Karpas-422 (cell line): ENCODE results near the gene CIART. TPM values are rescaled to one million over a fixed set of nuclear protein-coding genes. Genes with fewer than 3 reads are reported as not detected.
A peak's percentile ranks its signal among the peaks of the same experiment; 100 is the strongest.
"Not testable (repeated sequence)": the region's sequence is repeated elsewhere in the genome, so short reads cannot be mapped to it uniquely, and the experiment has no call there.

Source experiments
- DNase-seq: peaks from one replicate; pipeline ENCODE4 v3.0.0-alpha.2; 2015
- H2AFZ ChIP-seq: fragments of 200-600 bp; sonication (generic); 2 replicates; pipeline ENCODE4 v1.6.1; 2014; ENCODE audit warnings: antibody characterized with exemption, low read length, mixed read lengths
- H3K27ac ChIP-seq: fragments of 200-600 bp; sonication (generic); 2 replicates; pipeline ENCODE4 v1.5.1; 2014; ENCODE audit warnings: mild to moderate bottlenecking, low read length, moderate library complexity
- H3K27me3 ChIP-seq: fragments of 200-600 bp; sonication (generic); 2 replicates; pipeline ENCODE4 v1.6.1; 2014; ENCODE audit warnings: low read length, mixed read lengths
- H3K36me3 ChIP-seq: fragments of 200-600 bp; sonication (generic); 2 replicates; pipeline ENCODE4 v1.6.1; 2014; ENCODE audit warnings: low read length, mixed read lengths; ENCODE audit not compliant: insufficient read depth
- H3K4me1 ChIP-seq: fragments of 200-600 bp; sonication (generic); 2 replicates; pipeline ENCODE4 v1.6.1; 2014; ENCODE audit warnings: mild to moderate bottlenecking, low read length, mixed read lengths
- H3K4me2 ChIP-seq: fragments of 200-600 bp; sonication (generic); 2 replicates; pipeline ENCODE4 v1.6.1; 2014; ENCODE audit warnings: low read length, low read depth, mild to moderate bottlenecking; ENCODE audit not compliant: poor library complexity, severe bottlenecking
- H3K4me3 ChIP-seq: fragments of 200-600 bp; sonication (generic); 2 replicates; pipeline ENCODE4 v1.5.1; 2014; ENCODE audit warnings: mild to moderate bottlenecking, antibody characterized with exemption, low read length, mixed read lengths
- H3K79me2 ChIP-seq: fragments of 200-600 bp; sonication (generic); 2 replicates; pipeline ENCODE4 v1.6.1; 2014; ENCODE audit warnings: mild to moderate bottlenecking, low read length, mixed read lengths
- H3K9ac ChIP-seq: fragments of 200-600 bp; sonication (generic); 2 replicates; pipeline ENCODE4 v1.6.0; 2014; ENCODE audit warnings: low read length
- H3K9me2 ChIP-seq: fragments of 200-600 bp; sonication (generic), shearing (Covaris generic); replicated peaks from 2 replicates; pipeline ENCODE4 v1.6.0; 2014; ENCODE audit warnings: mild to moderate bottlenecking, low read length, moderate library complexity; ENCODE audit not compliant: insufficient read depth
- H3K9me3 ChIP-seq: fragments of 300-700, 200-600 bp; sonication (generic); 2 replicates; pipeline ENCODE4 v1.6.1; 2014; ENCODE audit warnings: low read length, mixed read lengths
- H4K20me1 ChIP-seq: fragments of 200-600 bp; sonication (generic); 2 replicates; pipeline ENCODE4 v1.6.1; 2014; ENCODE audit warnings: mild to moderate bottlenecking, antibody characterized with exemption, low read length, low read depth; ENCODE audit not compliant: insufficient read depth
- total RNA-seq: library from RNA; depleted of rRNA; stranded (reverse); fragments of >200 nt; shearing (Covaris generic); gene quantifications from 2 replicates; pipeline ENCODE4 v1.2.3, GENCODE V29; 2014; ENCODE audit warnings: low replicate concordance

The CIART gene
- total RNA-seq, 1 experiment from 2014 or later: 4.1 TPM

DNA sequence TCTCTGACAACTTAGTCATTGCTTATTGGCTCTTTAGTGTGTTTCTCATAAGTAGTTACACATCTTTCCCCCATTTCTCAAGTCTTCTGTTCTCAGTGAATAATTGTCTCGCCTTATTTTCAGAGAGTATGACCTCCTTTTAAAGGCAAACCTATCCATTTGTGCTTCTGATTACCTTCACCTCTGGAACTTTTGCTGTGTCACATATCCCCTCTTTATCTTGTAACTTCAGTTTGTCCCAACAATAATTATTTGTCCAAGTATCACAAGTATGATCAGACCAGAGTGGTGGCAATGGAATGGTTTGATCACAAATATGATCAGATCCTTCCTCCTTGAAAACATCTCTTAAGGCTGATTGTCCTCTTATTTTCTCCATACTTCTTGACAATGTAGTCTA, 6.0 kb downstream of the CIART start:
- no peak for DNase-seq
- no peak overlapping the region for H2AFZ ChIP-seq
- no peaks in the 10 kb centered on the region for H3K36me3 ChIP-seq
- no peak overlapping the region for H3K27ac ChIP-seq
- H3K4me1 ChIP-seq: peaks cover 21% of the 10 kb centered on the region
- no peak overlapping the region for H3K4me2 ChIP-seq
- no peaks in the 10 kb centered on the region for H4K20me1 ChIP-seq
- H3K79me2 ChIP-seq: 0 out of 2 replicates have a peak, but pooled peaks cover 1% of the 10 kb centered on the region
- no peak overlapping the region for H3K9ac ChIP-seq
- H3K9me3 ChIP-seq: no peaks in the 10 kb centered on the region
- H3K4me3 ChIP-seq: no peak overlapping the region
- H3K27me3 ChIP-seq: no peaks in the 10 kb centered on the region
- no peaks in the 10 kb centered on the region; the same call in 1 of the 2 replicates for H3K9me2 ChIP-seq

DNA sequence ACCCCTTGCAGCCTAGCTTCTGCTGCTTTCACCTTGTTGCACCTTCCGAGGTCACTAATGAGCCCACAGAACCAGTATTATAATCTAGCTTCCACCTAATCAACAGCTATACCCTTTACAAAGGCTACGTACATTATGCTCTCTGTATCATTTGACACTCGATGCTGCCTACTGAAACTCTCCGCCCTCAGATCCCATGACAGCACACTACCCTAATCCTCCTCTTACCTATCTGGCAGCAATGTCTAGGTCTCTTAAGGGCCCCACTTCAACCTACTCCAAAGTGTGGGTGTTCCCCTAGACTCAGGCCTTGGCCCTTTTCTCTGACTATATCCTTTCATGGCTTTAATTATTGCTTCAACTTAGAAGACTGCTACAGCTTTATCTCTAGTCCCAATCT, 6.5 kb downstream of the CIART start:
- Histone ChIP-seq H3K9me2 (no peaks in the 10 kb centered on the region; the same call in 1 of the 2 replicates), H3K79me2 (peaks cover 6% of the 10 kb centered on the region), H4K20me1 (no peaks in the 10 kb centered on the region), H3K36me3 (no peaks in the 10 kb centered on the region), H3K4me2 (no peak overlapping the region), H2AFZ (no peak overlapping the region), H3K27ac (no peak overlapping the region), H3K9me3 (no peaks in the 10 kb centered on the region), H3K4me3 (no peak overlapping the region), H3K9ac (no peak overlapping the region), H3K4me1 (peaks cover 23% of the 10 kb centered on the region), H3K27me3 (no peaks in the 10 kb centered on the region)
- DNase-seq: no peak

DNA sequence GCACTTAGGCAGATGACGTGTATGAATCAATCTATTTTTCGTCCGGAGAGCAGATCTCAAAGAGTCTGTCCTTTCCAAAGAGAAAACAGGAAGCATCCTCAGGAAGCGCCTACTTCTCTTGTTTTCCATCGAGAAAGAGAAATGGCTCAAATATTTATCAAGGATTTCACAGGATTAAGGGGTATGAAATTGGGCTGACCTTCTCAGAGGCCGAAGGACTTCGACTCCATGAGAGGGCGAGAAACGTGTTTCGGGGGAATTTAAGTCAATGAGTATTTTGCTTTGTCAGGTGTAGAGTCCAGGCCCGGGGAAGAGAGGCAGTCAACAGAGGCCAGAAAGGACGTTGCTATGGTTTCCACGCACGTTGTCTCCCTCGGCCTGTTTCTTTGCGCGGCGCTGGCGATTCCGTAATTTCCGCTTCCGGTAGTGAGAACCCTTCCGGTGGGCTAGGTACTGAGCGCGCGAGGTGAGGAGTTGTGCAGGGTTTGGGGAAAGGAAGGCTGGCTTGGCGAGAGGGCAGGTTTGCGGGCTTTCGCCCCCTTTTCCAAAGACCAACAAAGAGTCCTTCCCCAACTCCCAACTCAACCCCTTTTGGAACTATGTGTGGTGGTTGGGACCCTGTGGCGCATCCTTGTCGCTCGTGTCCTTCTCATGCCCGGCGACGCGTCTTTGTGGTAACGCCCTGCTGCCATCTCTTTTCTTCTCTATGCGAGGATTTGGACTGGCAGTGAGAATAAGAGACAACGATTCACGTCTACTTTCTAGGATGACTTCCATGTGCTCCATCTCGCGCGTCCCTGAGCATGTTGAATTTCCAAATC, 11.3 kb downstream of the CIART start, which contains the start of gene MRPS21:
Gene MRPS21, plus strand, starts transcription at position 429 of the 821 bp plus-strand sequence. CDS start 506 bp downstream, outside the sequence.
- peak; percentile 97 for DNase-seq
- no peak within 1 kb of the TSS for H3K27ac ChIP-seq
- H3K27me3 ChIP-seq: no peaks in the 10 kb centered on the region
- peak within 1 kb of the TSS; percentile 87 for H2AFZ ChIP-seq
- no peaks in the 10 kb centered on the region for H4K20me1 ChIP-seq
- H3K36me3 ChIP-seq: peaks cover 3% of the 10 kb centered on the region; the same call in 1 of the 2 replicates
- no peaks in the 10 kb centered on the region; the same call in 1 of the 2 replicates for H3K9me2 ChIP-seq
- H3K4me3 ChIP-seq: peak within 1 kb of the TSS; percentile 86
- H3K9ac ChIP-seq: peak within 1 kb of the TSS; percentile 74
- peaks cover 34% of the 10 kb centered on the region for H3K4me1 ChIP-seq
- peaks cover 34% of the 10 kb centered on the region for H3K79me2 ChIP-seq
- H3K9me3 ChIP-seq: no peaks in the 10 kb centered on the region
- peak within 1 kb of the TSS; percentile 91 for H3K4me2 ChIP-seq

DNA sequence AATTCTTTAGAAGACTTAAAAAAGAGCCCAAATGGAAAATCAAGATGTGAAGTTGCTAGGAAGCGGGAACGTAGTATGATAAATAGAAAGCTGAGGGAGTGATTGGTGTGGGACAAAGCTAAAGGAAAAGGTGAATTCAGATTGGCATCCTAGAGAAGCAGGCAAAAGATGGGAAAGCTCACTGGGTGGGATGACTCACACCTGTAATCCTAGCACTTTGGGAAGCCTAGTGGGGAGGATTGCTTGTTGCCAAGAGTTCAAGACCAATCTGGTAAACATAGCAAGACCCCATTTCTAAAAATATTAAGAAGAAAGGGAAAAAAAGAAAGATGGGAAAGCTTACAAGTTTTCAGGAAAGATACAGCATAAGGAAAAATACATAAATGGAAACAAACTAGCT, 13.1 kb downstream of the CIART start:
- H3K4me3 ChIP-seq: no peak overlapping the region

DNA sequence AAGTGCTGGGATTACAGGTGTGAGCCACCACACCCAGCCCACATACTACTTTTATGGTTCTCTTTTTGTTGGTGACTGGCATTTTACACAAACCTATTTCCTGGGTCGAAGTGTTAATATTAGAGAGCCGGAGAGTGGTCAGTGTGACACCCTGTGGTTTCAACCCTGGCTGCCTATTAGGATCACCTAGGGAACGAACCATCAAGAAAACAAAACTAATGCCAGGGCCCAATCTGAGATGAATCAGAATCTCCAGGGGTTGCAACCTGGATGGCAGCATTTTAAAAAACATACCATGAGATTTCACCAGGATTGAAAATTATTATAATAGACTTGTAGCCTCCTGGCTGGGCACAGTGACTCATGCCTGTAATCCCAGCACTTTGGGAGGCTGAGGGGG, 17.4 kb downstream of the CIART start:
- Histone ChIP-seq H3K9ac (no peak overlapping the region), H3K27me3 (no peaks in the 10 kb centered on the region), H3K27ac (no peak overlapping the region), H4K20me1 (no peaks in the 10 kb centered on the region), H3K9me2 (no peaks in the 10 kb centered on the region), H2AFZ (no peak overlapping the region), H3K36me3 (peaks cover 13% of the 10 kb centered on the region), H3K4me2 (no peak overlapping the region), H3K79me2 (peaks cover 25% of the 10 kb centered on the region), H3K4me1 (peaks cover 35% of the 10 kb centered on the region), H3K9me3 (no peaks in the 10 kb centered on the region), H3K4me3 (no peak overlapping the region)
- DNase-seq: no peak

More for the DNA sequence above, 13.1 kb downstream of the CIART start:
- no peaks in the 10 kb centered on the region for H3K9me3 ChIP-seq
- H3K79me2 ChIP-seq: peaks cover 35% of the 10 kb centered on the region
- H3K4me2 ChIP-seq: no peak overlapping the region
- no peak for DNase-seq
- peaks cover 3% of the 10 kb centered on the region; the same call in 1 of the 2 replicates for H3K36me3 ChIP-seq
- H2AFZ ChIP-seq: no peak overlapping the region
- no peak overlapping the region for H3K27ac ChIP-seq
- H3K9ac ChIP-seq: no peak overlapping the region
- H4K20me1 ChIP-seq: no peaks in the 10 kb centered on the region
- H3K4me1 ChIP-seq: peaks cover 31% of the 10 kb centered on the region
- H3K27me3 ChIP-seq: no peaks in the 10 kb centered on the region
- no peaks in the 10 kb centered on the region; the same call in 1 of the 2 replicates for H3K9me2 ChIP-seq

DNA sequence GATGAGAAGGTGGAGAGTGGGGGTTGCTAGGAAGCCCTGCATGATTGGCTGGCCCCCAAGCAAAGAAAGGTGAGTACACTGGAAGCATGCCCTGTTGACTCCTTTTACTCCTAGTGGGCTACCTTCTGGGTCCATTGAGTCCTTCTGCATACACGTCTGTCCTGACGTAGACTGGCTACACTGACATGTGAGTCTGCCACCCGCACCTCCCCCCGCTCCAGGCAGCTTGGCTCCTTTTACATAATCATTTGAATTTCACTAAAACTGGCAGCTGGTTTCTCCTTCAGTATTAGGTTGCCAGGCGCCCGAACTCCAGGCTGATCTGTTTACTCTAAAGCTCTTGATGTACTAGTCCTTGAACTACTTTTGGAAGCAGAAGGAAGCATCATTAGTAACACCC, 20.0 kb downstream of the CIART start:
- H3K9me2 ChIP-seq: no peaks in the 10 kb centered on the region
- H3K27ac ChIP-seq: peak overlapping the region; percentile 78
- peak overlapping the region; percentile 63 for H3K4me2 ChIP-seq
- H3K79me2 ChIP-seq: peaks cover 9% of the 10 kb centered on the region; the same call in 1 of the 2 replicates
- no peak overlapping the region for H2AFZ ChIP-seq
- peak overlapping the region; percentile 40 for H3K9ac ChIP-seq
- no peaks in the 10 kb centered on the region for H3K27me3 ChIP-seq
- no peaks in the 10 kb centered on the region for H3K9me3 ChIP-seq
- DNase-seq: peak; percentile 87
- H3K4me1 ChIP-seq: peaks cover 29% of the 10 kb centered on the region
- no peaks in the 10 kb centered on the region for H4K20me1 ChIP-seq
- peaks cover 13% of the 10 kb centered on the region for H3K36me3 ChIP-seq
- peak overlapping the region; percentile 11; the same call in 1 of the 2 replicates for H3K4me3 ChIP-seq

DNA sequence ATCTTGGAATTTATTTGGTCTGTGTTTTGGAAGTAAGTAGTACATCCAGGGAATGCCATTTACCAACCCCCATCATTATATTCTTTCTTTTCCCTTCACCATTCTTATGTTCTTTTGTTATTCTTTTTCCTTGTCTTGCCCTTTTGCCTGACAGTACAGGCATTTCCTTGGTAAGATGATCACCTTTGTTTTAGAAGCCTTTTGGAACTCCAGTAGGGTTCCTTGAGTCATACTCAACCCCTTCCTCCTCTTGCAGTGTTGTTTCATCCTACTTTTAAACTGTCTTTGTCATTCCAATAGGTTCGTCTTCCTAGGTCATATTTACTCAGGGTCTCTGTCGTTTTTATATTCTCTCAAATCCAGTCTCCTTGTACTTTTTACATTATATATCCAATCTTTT, 20.5 kb downstream of the CIART start:
- H3K4me1 ChIP-seq: peaks cover 29% of the 10 kb centered on the region
- H3K9me2 ChIP-seq: no peaks in the 10 kb centered on the region
- peaks cover 9% of the 10 kb centered on the region; the same call in 1 of the 2 replicates for H3K79me2 ChIP-seq
- DNase-seq: no peak
- no peak overlapping the region for H2AFZ ChIP-seq
- peak overlapping the region; percentile 78 for H3K27ac ChIP-seq
- H4K20me1 ChIP-seq: no peaks in the 10 kb centered on the region
- H3K36me3 ChIP-seq: peaks cover 13% of the 10 kb centered on the region
- no peaks in the 10 kb centered on the region for H3K9me3 ChIP-seq
- H3K27me3 ChIP-seq: no peaks in the 10 kb centered on the region
- peak overlapping the region; percentile 40 for H3K9ac ChIP-seq
- peak overlapping the region; percentile 63 for H3K4me2 ChIP-seq
- peak overlapping the region; percentile 11; the same call in 1 of the 2 replicates for H3K4me3 ChIP-seq

DNA sequence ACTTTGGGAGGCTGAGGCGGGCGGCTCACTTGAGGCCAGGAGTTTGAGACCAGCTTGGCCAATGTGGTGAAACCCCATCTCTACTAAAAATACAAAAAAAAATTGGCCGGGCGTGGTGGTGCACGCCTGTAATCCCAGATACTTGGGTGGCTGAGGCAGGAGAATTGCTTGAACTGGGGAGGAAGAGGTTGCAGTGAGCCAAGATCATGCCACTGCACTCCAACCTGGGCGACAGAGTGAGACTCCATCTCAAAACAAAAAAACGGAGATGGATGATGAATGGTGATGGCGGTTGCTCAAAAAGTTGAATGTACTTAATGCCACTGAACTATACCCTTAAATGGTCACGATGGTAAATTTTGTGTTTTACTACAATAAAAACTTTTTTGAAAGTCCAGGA, 26.2 kb downstream of the CIART start:
- H3K9ac ChIP-seq, H3K9me3 ChIP-seq, H3K4me3 ChIP-seq, H4K20me1 ChIP-seq, H3K36me3 ChIP-seq, H3K79me2 ChIP-seq, H3K4me2 ChIP-seq, H2AFZ ChIP-seq, DNase-seq, H3K9me2 ChIP-seq, H3K27ac ChIP-seq, H3K4me1 ChIP-seq, H3K27me3 ChIP-seq: not testable (repeated sequence)
